Glomerular endothelial cell (primary cell): ENCODE data around the gene NBEA. TPM values are rescaled to one million over a fixed set of nuclear protein-coding genes. Genes with fewer than 3 reads are reported as not detected.

ENCODE experiments used
- DNase-seq: peaks from one replicate; pipeline ENCODE4 v3.0.0-alpha.2; 2011; ENCODE audit warnings: low read depth, low spot score; ENCODE audit errors: extremely low read depth
- total RNA-seq: library from RNA; depleted of rRNA; stranded (reverse); fragments of >200 nt; gene quantifications from 2 replicates; pipeline ENCODE4 v1.2.3, GENCODE V29; 2015

The NBEA gene
- total RNA-seq, 1 donor from 2014 or later, result 4.1 TPM

DNA sequence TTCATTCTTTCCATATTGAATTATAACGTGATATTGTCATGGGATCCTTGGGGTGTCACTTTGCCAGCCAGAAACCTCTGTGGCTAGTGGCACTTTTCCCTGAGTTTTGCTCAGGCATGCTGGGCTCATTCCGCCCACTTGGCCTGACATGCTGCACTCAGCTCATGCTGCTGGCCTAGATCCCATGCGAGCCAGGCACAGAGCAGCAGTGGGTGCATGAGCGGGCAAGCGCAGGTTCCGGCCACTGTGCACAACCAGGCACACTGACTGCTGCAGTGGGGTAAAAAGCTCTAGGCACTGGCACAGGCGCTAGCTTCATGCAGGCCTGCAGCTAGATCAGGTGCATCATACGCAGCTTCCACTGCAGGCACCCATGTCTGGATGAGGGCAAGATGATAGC lies 313.2 kb downstream of the NBEA start:
- no peak for DNase-seq

DNA sequence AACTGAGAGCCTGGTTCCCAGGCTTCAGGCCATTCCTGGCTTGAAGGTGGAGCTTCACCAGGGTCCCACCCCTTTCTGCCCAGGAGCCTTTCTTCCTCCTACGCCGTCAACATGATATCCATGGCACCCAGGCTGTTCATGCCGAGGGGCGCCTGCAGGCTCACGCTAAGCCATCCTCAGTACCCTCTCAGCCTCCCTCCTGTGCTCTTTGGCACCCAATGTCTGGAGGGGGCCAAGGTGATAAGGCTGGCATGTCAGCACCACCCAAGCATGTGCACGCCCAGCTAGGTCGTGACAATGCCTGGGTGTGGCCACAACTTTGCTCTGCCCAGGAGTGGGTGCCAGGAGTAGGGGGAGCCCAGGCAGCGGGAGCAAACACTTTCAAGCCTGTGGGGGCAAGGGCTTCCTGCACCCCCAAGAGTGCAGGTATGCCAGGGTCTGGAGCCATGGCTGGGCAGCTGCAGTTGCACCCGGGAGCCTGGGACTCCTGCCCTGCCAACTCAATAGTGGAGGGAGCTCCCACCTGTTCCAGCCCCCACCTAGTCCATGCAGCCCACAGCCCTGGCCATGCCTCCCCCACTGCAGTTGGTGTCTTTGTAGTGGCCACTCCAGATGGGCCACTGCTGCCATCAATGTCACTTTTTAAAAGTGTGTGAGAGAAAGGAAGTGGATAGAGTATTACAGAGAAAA lies 314.5 kb downstream of the NBEA start:
- DNase-seq, result no peak

DNA sequence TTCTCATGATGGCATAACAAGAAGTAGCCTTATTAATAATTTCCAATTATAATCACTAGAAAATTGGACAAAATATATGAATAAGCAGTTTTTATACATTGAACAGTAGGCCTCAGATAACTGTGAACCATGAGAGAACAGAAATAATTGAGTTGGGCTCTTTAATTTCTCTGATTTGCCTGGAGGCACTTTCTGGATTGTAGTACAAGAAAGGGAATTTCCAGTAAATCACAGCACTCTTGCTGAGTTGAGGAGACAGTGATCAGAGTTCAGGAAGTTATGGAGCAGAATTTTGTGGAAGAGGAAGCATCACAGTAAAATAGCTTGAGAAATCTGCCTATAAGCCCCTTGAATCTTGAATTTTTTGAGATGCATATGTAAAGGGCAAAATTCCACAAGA lies 318.2 kb downstream of the NBEA start:
- DNase-seq, result no peak

DNA sequence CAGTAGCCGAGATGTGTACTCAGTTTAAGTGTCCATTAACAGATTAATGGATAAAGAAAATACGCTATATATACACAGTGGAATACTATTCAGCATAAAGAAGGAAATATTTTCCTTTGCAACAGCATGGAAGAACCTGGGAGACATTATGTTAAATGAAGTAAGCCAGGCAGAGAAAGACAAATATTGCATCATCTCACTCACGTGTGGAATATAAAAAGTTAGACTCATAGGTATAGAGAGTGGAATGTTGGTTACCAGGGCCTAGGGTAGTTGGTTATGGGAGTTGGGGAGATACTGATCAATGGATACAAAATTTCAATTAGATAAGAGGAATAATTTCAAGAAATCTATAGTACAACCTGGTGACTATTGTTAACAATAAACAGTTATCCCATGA lies 324.3 kb downstream of the NBEA start:
- DNase-seq, result no peak

DNA sequence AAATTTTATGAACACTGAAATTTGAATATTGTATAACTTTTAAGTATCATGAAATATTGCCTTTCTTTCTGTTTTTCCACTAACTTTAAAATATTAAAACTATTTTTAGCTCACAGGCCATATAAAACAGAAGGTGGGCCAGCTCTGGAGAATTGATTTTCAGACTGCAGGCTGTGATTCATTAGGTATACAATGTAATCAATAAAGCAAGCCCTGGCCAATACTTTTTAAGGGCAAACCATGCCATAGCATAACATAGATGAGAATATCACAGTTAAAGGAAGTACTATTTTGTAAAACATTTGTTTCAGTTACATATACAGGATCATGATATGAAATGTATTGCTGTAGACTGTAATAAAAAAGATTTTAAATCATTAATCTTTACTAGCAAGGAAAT lies 336.8 kb downstream of the NBEA start:
- no peak for DNase-seq

DNA sequence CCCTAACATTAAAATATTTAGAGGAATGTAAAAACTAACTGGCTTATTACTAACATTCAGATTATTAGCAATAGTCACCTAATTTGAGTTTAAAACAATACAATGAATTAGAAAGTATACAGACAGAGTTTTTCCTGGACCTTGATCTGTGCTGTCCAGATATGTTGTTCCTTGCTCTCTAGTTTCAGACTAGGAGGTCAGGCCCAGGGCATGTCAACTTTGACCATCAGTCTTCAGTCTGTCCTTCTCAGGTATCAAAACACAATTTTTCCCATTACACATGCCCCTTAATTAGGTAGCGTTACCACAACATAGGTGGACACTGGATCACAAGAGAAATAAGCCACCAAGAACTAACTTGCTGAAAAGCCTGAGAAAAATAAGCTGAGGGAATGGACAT lies 337.4 kb downstream of the NBEA start:
- no peak for DNase-seq

DNA sequence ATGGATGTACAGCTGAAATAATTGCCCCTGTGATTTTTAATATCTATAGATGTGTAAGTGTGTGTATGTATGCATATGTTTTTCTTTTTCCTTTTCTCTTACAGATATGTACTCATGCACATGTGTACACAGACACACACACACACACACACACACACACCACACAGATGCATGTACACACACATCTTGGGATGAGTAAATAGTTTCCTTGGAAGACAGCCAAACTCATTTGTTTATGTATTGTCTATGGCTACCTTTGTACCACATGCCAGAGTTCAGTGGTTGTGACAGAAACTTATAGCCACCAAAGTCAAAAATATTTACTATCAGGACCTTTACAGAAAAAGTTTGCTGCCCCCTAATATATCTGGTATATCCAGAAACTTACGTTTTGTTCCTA lies 341.8 kb downstream of the NBEA start:
- no peak for DNase-seq

DNA sequence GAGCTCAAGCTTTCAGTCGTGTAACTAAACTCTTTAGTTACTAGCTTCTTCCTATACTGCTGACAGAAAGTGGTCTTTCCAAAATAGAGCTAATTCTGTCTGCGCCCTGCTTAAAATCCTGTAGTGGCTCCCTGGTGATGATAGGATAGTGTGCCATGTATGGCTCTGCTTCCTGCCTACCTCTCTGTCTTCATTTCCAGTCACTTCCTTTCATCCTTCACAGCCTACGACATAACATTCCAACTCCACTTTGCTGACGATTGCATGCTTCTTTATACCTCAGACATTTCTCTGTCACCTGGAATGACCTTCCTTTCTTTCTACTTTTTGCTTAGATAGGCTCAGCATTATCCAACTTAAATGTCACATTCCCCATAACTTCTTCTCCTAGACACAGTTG lies 343.6 kb downstream of the NBEA start:
- no peak for DNase-seq

DNA sequence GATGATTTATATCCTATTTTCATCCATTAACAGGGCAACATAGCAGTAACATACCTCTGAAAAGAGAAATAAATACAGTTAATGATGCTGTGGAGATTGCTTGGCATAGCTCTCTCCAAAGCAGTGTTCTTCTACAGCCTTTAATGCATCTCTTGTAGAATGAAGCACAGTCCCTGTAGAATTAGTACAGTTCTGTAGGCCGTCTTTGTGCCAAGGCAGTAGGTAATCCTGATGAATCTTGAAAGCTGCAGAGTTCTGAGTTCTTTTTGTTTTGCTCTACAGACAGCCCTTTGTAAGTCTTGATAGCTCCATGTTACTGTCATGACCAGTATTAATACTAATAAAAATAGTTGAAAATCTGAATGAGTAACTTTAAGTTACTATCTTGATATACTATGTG lies 350.3 kb downstream of the NBEA start:
- no peak for DNase-seq

DNA sequence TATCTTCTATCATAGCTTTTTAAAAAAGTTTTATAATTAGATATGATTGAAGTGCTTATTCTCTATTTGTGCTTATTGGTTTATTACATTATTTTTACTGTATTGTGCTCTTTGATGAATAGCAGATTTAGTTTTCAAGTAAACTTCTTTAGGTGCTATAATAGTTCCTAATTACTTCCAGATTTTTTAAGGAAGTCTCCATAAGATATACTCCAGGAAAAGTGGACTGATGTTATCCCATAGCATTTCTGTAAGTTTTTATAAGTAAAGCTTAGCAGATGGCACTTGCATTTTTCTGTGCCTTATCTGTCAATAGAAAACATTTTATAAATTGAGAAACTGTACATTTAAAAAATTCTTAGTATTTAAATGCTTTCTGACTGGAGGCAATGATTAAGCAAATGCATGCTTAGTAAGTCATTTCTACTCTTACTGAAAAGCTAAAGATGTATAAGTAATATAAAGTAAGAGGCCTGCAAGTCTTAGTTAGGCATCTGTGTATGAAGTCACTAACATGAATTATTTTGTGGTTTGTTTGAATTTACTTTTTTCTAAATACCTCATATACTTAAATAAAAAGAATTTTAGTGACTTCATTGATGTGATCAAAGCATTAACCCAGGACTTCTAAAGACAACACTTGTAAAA lies 351.6 kb downstream of the NBEA start:
- no peak for DNase-seq

DNA sequence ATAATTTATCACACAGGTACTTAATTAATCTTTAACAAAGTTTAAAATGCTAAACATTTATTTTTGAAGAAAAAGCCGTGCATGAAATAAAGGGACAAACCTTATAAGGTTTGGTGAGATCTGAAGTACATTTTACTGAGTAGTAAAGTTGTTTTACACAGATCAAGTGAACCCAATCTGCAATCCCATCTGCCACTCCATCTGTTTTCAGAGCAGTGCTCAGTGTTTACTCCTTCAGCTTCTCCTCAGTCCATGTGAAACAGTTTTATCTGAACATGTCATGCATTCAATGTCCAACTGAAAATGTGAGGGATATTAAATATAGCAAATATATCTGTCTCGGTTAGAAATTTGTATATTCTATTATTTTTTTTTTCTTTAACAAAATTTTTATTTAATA lies 367.6 kb downstream of the NBEA start:
- no peak for DNase-seq

DNA sequence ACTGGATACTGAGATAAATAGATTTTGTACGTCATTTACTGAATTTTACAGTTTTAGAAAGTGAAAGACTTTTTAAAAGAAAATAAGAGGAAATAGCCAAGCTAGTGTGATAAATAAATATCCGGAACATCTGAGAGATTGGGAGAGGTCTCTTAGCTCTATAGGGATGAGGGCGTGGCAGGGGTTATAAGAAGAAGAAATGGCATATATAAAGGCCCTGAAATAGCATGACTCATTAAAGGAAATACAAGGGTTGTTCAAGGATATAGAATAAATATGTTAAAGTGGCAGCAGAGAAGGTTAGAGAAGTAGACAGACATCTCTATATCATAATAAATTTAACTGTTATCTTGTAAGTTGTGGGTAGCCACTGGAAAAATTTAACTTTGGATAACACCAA lies 390.1 kb downstream of the NBEA start:
- no peak for DNase-seq

DNA sequence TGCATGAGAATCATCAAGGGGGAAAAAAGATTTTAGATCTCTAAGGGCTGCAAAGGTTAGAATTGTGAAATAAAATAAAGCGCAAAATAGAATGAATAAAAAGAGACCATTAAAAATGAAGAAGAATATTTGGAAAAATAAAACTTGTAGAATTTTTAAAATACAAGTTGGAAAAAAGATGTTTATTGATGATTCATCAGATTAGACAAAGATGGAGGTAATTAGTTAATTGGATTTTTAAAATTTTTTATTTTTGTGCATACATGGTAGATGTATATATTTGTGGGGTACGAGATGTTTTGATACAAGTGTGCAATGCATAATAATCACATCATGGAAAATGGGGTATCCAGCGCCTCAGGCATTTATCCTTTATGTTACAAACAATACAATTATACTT lies 391.1 kb downstream of the NBEA start:
- DNase-seq, result no peak

DNA sequence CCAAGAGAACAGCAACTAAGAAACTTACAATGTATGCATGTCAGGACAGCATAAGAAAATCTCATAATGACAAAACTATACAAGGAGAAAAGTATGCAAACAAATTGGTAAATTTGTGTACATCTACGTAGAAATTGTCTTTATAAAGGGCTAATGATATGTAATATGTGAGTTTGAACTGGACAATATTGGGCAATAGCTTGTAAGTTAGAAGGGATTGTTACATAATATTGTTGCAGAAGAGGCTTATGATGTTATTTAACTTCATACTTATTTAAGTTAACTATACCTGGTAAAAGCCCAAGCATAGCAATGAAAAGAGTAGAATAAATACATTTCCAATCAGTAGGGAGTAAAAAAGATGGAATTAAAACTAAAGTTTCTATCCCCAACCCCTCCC lies 400.4 kb downstream of the NBEA start:
- DNase-seq, result no peak

DNA sequence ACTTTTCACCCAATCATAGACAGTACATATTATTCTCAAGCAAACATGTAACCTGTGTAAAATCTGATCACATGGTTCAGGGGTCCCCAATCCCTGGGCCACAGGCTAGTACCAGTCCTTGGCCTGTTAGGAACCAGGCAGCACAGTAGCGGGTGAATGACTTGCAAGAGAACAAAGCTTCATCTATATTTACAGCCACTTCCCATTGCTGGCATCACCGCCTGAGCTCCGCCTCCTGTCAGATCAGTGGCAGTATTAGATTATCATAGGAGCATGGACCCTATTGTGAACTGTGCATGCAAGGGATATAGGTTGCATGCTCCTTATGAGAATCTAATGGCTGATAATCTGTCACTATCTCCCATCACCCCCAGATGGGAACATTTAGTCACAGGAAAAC lies 401.3 kb downstream of the NBEA start:
- no peak for DNase-seq

DNA sequence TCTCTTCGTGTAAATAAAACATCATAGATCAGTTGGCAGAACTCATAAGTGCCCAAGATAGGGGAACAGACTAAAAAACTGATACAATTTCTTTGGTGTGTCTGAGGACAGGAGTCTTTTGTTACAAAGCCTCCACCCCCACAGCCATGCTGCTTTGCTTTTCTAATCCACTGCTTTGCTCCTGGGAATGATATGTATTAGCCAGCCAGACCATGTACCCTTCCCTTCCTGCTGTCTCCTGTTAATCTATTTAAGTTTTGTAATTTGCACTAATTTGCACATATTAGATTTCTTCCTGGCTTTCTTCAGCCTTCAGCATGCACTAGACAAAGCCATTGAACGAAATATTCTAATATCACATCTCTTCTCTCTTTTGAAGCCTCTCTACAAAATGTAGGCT lies 403.9 kb downstream of the NBEA start:
- no peak for DNase-seq

DNA sequence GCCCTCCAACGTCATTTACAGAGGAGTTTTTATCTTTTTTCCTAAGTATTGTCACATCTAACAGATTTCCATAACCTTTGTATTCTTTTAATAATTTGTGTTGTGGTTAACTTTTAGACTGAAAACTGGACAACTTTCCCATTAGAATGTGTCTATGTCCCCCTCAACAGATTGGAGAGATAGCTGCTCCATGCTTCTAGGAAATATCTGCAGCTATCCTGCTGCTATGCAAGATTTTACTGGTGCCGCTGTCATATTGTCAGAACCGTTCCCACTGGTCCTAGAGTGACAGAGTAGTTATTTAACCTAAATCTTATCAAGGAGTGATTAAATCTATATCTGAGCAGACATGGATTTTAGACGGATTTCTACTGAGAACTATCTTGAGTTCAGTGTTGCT lies 404.4 kb downstream of the NBEA start:
- DNase-seq, result no peak

DNA sequence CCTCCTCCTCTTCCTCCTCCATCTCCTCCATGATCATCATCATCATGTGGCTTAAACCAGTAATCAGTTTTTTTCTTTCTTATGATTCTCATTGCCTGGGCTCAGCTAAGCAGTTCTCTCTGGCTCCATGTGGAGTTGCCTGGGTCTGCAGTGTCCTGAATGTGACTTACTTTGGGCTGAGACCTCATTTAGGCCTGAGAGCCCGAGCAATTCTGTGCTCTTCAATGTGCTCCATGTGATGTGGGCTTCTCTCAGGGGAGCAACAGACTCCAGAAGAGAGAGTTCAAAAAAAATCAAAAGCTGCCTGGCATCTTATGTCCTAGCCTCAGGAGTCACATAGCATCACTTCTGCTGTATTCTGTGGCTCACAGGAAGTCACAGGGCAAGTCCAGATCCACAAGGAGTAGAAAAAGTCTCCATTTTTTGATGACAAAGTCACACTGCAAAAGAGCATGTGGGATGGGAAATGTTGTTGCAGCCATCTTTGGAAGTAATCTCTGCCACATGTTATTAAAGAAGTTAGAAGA lies 405.7 kb downstream of the NBEA start:
- no peak for DNase-seq

DNA sequence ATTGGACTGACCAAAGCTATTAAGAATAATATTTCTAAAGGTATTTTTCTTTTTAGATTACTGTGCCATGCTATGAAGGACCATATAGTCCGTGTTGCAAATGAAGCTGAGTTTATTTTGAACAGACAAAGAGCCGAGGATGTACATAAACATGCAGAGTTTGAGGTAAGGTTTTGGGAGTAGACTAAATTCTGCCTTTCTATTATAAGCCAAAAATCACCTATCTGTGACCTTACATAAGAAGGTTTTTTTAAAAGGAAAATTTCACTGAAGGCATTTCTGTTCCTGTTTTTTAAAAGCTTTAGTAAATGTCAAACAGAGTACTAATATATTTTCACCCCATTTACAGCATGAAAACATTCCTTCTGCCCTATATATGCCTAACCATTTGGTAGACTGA lies 407.0 kb downstream of the NBEA start:
- DNase-seq, result no peak

DNA sequence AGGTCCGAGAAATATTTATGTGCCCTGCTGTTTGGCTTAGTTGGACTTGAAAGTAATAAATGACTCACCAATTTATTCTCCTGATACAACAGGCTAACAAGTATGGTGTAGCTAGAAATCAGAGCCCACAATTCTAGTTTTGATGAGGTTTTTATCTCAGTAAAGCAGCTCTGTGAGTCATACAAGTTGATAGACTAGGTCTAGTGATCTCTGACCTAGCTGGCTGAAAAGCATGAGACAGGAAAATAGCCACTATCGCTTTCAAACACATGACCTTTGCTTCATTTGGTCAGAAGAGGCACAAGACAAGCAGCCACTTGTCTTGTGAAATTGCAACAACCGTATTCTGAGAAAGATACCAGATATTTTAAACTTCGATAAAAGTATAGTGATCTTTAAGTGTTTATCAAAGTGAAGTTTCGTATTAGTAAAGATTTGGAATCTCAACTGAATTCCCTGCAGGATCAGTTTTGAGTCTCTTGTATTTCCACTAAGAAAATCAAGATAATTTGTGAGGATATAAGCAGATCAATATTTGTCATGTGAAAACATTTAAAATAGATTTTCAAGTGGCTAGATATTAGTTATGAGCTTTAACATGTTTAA lies 407.7 kb downstream of the NBEA start:
- DNase-seq, result peak; percentile 47

DNA sequence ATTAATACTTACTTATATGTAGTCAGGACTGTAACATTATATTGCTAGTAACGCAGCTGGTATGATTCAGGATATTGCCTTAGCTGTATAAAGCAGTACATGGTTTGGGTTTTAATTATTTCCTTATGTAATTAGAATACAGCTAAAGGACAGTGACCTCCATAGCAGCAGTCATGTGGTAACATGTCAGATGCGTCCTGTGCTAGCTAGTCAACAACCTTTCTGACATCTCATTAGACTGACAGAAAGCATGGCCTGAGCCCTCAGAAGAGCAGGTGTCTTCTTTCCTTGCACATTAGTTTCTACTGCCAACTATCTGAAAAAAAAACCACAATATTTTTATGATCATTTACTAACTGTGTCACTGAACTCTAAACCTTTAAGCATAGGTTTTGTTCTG lies 412.2 kb downstream of the NBEA start:
- no peak for DNase-seq

DNA sequence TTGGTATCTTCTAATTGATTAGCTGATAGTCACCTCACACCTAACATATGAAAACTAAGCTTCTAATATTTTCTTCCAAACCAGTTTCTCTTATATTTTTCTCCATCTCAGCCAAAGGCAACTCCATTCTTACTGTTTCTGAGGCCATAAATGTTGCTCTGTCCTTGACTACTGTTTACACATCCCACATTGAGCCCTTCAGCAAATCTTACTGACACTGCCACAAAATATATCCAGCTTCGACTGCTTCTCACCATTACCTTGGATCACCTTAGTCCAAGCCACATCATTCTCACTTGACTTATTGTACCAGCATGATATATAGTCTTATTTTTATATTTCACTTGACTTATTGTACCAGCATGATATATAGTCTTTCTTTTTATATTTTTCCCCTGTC lies 412.8 kb downstream of the NBEA start:
- no peak for DNase-seq
